Mesenchymal stem cell (in vitro differentiated cells and primary cell): ENCODE measurements around the gene OSBPL9.

Experiments
- DNase-seq: peaks from one replicate; pipeline ENCODE4 v3.0.0-alpha.2; 2013
- H2AFZ ChIP-seq: one replicate; pipeline ENCODE4 v1.6.1; 2013; ENCODE audit warnings: low read depth, mild to moderate bottlenecking, control low read depth, inconsistent platforms, low read length, moderate library complexity
- H2AK5ac ChIP-seq: 2 replicates; pipeline ENCODE4 v1.6.1; 2013; ENCODE audit warnings: low read length, moderate library complexity, mild to moderate bottlenecking, inconsistent platforms; ENCODE audit not compliant: severe bottlenecking
- H2BK120ac ChIP-seq: one replicate; pipeline ENCODE4 v1.6.1; 2013; ENCODE audit warnings: low read depth, mild to moderate bottlenecking, inconsistent platforms, low read length, moderate library complexity
- H2BK12ac ChIP-seq, 2 experiments: one replicate each; pipeline ENCODE4 v1.6.1; 2013; ENCODE audit warnings: inconsistent platforms in 2 of 2, low read length in 2 of 2, mild to moderate bottlenecking in 2 of 2, moderate library complexity in 2 of 2, control low read depth in 1 of 2
- H2BK15ac ChIP-seq: one replicate; pipeline ENCODE4 v1.6.1; 2013; ENCODE audit warnings: mild to moderate bottlenecking, low read depth, inconsistent platforms; ENCODE audit not compliant: poor library complexity, severe bottlenecking
- H2BK5ac ChIP-seq: 2 replicates; pipeline ENCODE4 v1.6.1; 2013; ENCODE audit warnings: low read depth, mild to moderate bottlenecking, low read length, control low read depth, inconsistent platforms; ENCODE audit not compliant: poor library complexity, severe bottlenecking
- H3K14ac ChIP-seq, 2 experiments: one replicate each; pipeline ENCODE4 v1.6.1; 2013; ENCODE audit warnings: inconsistent platforms in 2 of 2, low read length in 2 of 2, control low read depth in 1 of 2, mild to moderate bottlenecking in 1 of 2, moderate library complexity in 1 of 2
- H3K18ac ChIP-seq, 2 experiments: one replicate each; pipeline ENCODE4 v1.6.1; 2013; ENCODE audit warnings: inconsistent platforms in 2 of 2, low read length in 2 of 2, control low read depth in 1 of 2, low read depth in 1 of 2, mild to moderate bottlenecking in 1 of 2
- H3K23ac ChIP-seq, 2 experiments: one replicate each; pipeline ENCODE4 v1.6.1; 2013; ENCODE audit warnings: inconsistent platforms in 2 of 2, low read length in 2 of 2, mild to moderate bottlenecking in 2 of 2, moderate library complexity in 2 of 2, control low read depth in 1 of 2
- H3K27ac ChIP-seq: 2 replicates; pipeline ENCODE4 v1.5.1; 2013; ENCODE audit warnings: mild to moderate bottlenecking, moderate library complexity, low read length, control low read depth, inconsistent platforms; ENCODE audit not compliant: poor library complexity, severe bottlenecking
- H3K27me3 ChIP-seq, 2 experiments: 2 replicates each; pipeline versions ENCODE4 v1.6.1 to v1.7.0; 2013; ENCODE audit warnings: low read length in 2 of 2, mild to moderate bottlenecking in 2 of 2, moderate library complexity in 2 of 2, control low read depth in 1 of 2, inconsistent platforms in 1 of 2; ENCODE audit not compliant: control insufficient read depth in 1 of 2, insufficient read depth in 1 of 2
- H3K36me3 ChIP-seq, 2 experiments: 2 replicates each; pipeline versions ENCODE4 v1.6.1 to v1.7.0; 2013; ENCODE audit warnings: low read length in 2 of 2, control low read depth in 1 of 2, inconsistent platforms in 1 of 2, low read depth in 1 of 2, mild to moderate bottlenecking in 1 of 2; ENCODE audit not compliant: insufficient read depth in 2 of 2, control insufficient read depth in 1 of 2
- H3K4ac ChIP-seq, 2 experiments: one replicate each; pipeline ENCODE4 v1.6.1; 2013; ENCODE audit warnings: inconsistent platforms in 2 of 2, low read length in 2 of 2, mild to moderate bottlenecking in 2 of 2, moderate library complexity in 2 of 2, control low read depth in 1 of 2, low read depth in 1 of 2
- H3K4me1 ChIP-seq: 2 replicates; pipeline ENCODE4 v1.6.1; 2013; ENCODE audit warnings: low read depth, low read length, control low read depth; ENCODE audit not compliant: control insufficient read depth, insufficient read depth
- H3K4me2 ChIP-seq: 2 replicates; pipeline ENCODE4 v1.6.1; 2013; ENCODE audit warnings: low read length, mild to moderate bottlenecking, inconsistent platforms; ENCODE audit not compliant: poor library complexity, severe bottlenecking
- H3K4me3 ChIP-seq, 2 experiments: 2 replicates each; pipeline versions ENCODE4 v1.5.1 to v1.7.0; 2013; ENCODE audit warnings: low read length in 2 of 2, mild to moderate bottlenecking in 2 of 2, control low read depth in 1 of 2, low read depth in 1 of 2; ENCODE audit not compliant: insufficient read depth in 1 of 2
- H3K79me1 ChIP-seq: replicated peaks from 2 replicates; pipeline ENCODE4 v1.6.1; 2013; ENCODE audit warnings: mild to moderate bottlenecking, control low read depth, low read length, inconsistent platforms; ENCODE audit not compliant: poor library complexity, severe bottlenecking
- H3K9ac ChIP-seq: 2 replicates; pipeline ENCODE4 v1.7.0; 2013; ENCODE audit warnings: mild to moderate bottlenecking, low read length, moderate library complexity
- H3K9me3 ChIP-seq: 2 replicates; pipeline ENCODE4 v1.7.0; 2013; ENCODE audit warnings: mild to moderate bottlenecking, low read length; ENCODE audit not compliant: control insufficient read depth
- H4K8ac ChIP-seq: one replicate; pipeline ENCODE4 v1.6.1; 2013; ENCODE audit warnings: inconsistent platforms, mild to moderate bottlenecking, low read length, moderate library complexity
- H4K91ac ChIP-seq: one replicate; pipeline ENCODE4 v1.6.1; 2013; ENCODE audit warnings: mild to moderate bottlenecking, low read length, inconsistent platforms
- WGBS: methylation state at CpG from one replicate; pipeline ENCODE4 v1.1.7; 2013; ENCODE audit warnings: mixed read lengths; 5-methylcytosine and 5-hydroxymethylcytosine counted together

OSBPL9 gene

GRCh38 chr1:51689643-51690042 lies 72.8 kb downstream of the OSBPL9 start:
- no peak overlapping the region for H3K4ac ChIP-seq
- H3K4me1 ChIP-seq = peaks cover 4% of the 10 kb centered on the region
- H3K18ac ChIP-seq = no peak overlapping the region
- H2AK5ac ChIP-seq = no peak overlapping the region
- no peak overlapping the region for H4K91ac ChIP-seq
- peaks cover 13% of the 10 kb centered on the region for H3K79me1 ChIP-seq
- no peak overlapping the region for H4K8ac ChIP-seq
- no peak overlapping the region for H2BK5ac ChIP-seq
- H3K4me2 ChIP-seq = no peak overlapping the region
- no peaks in the 10 kb centered on the region for H3K27me3 ChIP-seq
- no peak overlapping the region for H2BK120ac ChIP-seq
- no peak overlapping the region for H2AFZ ChIP-seq
- no peak overlapping the region for H3K23ac ChIP-seq
- H3K36me3 ChIP-seq = no peaks in the 10 kb centered on the region
- H3K27ac ChIP-seq = no peak overlapping the region
- no peak overlapping the region for H2BK12ac ChIP-seq
- no peaks in the 10 kb centered on the region for H3K9me3 ChIP-seq
- no peak overlapping the region for H3K4me3 ChIP-seq
- DNase-seq = no peak
- H2BK15ac ChIP-seq = no peak overlapping the region
- H3K9ac ChIP-seq = peak overlapping the region; percentile 13
- no peak overlapping the region for H3K14ac ChIP-seq

- peaks cover 4% of the 10 kb centered on the region for H3K4me1 ChIP-seq
- H2AK5ac ChIP-seq = no peak overlapping the region
- 54% methylated on average over 3 of the region's 3 CpGs for WGBS
- no peak overlapping the region for H2BK15ac ChIP-seq
- no peak overlapping the region for H2BK5ac ChIP-seq
- H3K9me3 ChIP-seq = no peaks in the 10 kb centered on the region
- no peak overlapping the region for H2BK12ac ChIP-seq
- no peak overlapping the region for H3K27ac ChIP-seq
- peaks cover 13% of the 10 kb centered on the region for H3K79me1 ChIP-seq
- no peak overlapping the region for H4K91ac ChIP-seq
- H3K4me2 ChIP-seq = no peak overlapping the region
- no peak overlapping the region for H2AFZ ChIP-seq
- no peak overlapping the region for H3K23ac ChIP-seq
- no peak overlapping the region for H3K14ac ChIP-seq
- H4K8ac ChIP-seq = no peak overlapping the region
- peak overlapping the region; percentile 13 for H3K9ac ChIP-seq
- H2BK120ac ChIP-seq = no peak overlapping the region
- no peaks in the 10 kb centered on the region for H3K27me3 ChIP-seq
- no peak overlapping the region for H3K4me3 ChIP-seq
- DNase-seq = peak; percentile 77
- H3K18ac ChIP-seq = no peak overlapping the region
- no peaks in the 10 kb centered on the region for H3K36me3 ChIP-seq
- no peak overlapping the region for H3K4ac ChIP-seq
Measured at GRCh38 chr1:51690285-51690961, 73.5 kb downstream of the OSBPL9 start.

- WGBS = 99% methylated on average over 4 of the region's 5 CpGs
- H3K18ac ChIP-seq = no peak overlapping the region
- peaks cover 4% of the 10 kb centered on the region for H3K4me1 ChIP-seq
- no peak overlapping the region for H3K23ac ChIP-seq
- H3K79me1 ChIP-seq = peaks cover 14% of the 10 kb centered on the region
- H3K27ac ChIP-seq = no peak overlapping the region
- no peaks in the 10 kb centered on the region for H3K27me3 ChIP-seq
- H2BK5ac ChIP-seq = no peak overlapping the region
- H2BK12ac ChIP-seq = no peak overlapping the region
- no peak overlapping the region for H3K4me2 ChIP-seq
- no peak overlapping the region for H2BK15ac ChIP-seq
- no peaks in the 10 kb centered on the region for H3K9me3 ChIP-seq
- no peak overlapping the region for H2AFZ ChIP-seq
- H4K8ac ChIP-seq = no peak overlapping the region
- H3K14ac ChIP-seq = no peak overlapping the region
- H3K4ac ChIP-seq = no peak overlapping the region
- H2AK5ac ChIP-seq = no peak overlapping the region
- H3K36me3 ChIP-seq = no peaks in the 10 kb centered on the region
- no peak overlapping the region for H3K9ac ChIP-seq
- no peak overlapping the region for H2BK120ac ChIP-seq
- H4K91ac ChIP-seq = no peak overlapping the region
- DNase-seq = no peak
- H3K4me3 ChIP-seq = no peak overlapping the region
Measured at GRCh38 chr1:51691920-51692319, 75.0 kb downstream of the OSBPL9 start.

- no peak overlapping the region for H2BK120ac ChIP-seq
- H3K27ac ChIP-seq = no peak overlapping the region
- no peak overlapping the region for H2BK12ac ChIP-seq
- no peak overlapping the region for H3K14ac ChIP-seq
- peak overlapping the region; percentile 9 for H3K9ac ChIP-seq
- H2AFZ ChIP-seq = no peak overlapping the region
- no peak overlapping the region for H3K4ac ChIP-seq
- H3K79me1 ChIP-seq = peaks cover 9% of the 10 kb centered on the region
- 63% methylated on average over 2 of the region's 4 CpGs for WGBS
- H3K4me1 ChIP-seq = peaks cover 4% of the 10 kb centered on the region
- H3K9me3 ChIP-seq = no peaks in the 10 kb centered on the region
- H2AK5ac ChIP-seq = no peak overlapping the region
- no peaks in the 10 kb centered on the region for H3K27me3 ChIP-seq
- no peak for DNase-seq
- no peak overlapping the region for H3K18ac ChIP-seq
- H3K4me3 ChIP-seq = no peak overlapping the region
- H2BK15ac ChIP-seq = no peak overlapping the region
- H3K4me2 ChIP-seq = no peak overlapping the region
- H4K8ac ChIP-seq = no peak overlapping the region
- no peak overlapping the region for H2BK5ac ChIP-seq
- no peak overlapping the region for H3K23ac ChIP-seq
- no peak overlapping the region for H4K91ac ChIP-seq
- H3K36me3 ChIP-seq = no peaks in the 10 kb centered on the region
Measured at GRCh38 chr1:51693419-51694155, 76.7 kb downstream of the OSBPL9 start.
